ENCODE results near the gene PRR13. TPM values are rescaled to one million over a fixed set of nuclear protein-coding genes. Genes with fewer than 3 reads are reported as not detected.
A peak's percentile ranks its signal among the peaks of the same experiment; 100 is the strongest.

PRR13 gene
- total and polyA plus RNA-seq, 2 of the 13 experiments (the other 11 are each of a cell fraction or from before 2014, with no cell fraction given) = 65.0 to 102 TPM

DNA sequence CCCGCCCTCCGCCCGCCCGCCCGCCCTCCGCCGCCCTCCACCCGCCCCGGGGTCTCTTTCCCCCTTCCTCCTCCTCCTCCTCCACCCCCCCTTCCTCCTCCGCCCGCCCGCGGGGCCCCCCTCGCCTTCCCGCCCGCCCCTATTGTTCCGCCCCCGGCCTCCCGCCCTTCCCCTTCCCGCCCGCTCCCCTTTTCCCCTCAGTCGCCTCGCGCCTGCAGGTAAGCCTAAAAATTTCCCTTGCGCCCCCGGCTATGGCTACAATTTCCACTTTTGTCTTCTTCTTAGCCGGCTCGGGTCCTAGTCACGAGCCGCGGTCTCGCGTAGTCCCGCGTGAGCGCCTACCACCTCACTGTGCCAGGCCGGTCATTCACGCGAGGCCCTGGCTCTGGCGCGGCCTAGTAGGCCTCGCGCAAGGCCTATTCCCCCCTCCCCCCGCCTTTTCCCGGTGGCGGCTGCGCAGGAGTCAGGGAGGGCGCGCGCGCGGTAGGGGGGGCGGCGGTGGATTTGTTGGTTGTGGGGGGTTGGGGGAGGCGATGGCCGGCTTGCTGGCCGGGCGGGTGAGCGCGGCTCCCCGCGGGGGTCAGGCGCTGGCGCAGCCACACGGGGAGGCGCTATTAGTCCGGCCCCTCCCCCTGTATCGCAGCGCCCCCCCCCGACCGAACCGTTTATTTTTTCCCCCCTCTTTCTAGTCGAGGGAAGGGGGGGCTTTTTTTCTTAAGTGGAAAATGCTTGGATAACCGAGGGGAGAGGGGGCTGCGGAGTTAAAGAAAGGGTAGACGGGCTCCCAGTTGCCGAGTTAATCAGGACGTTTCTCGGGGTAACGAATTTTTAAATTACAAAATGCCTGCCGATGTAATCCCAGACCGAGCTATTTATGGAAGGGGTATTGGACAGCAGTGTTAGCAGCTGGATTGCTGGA is 10.9 kb downstream of the PRR13 start (continued):
- TF ChIP-seq, protein P1, sequence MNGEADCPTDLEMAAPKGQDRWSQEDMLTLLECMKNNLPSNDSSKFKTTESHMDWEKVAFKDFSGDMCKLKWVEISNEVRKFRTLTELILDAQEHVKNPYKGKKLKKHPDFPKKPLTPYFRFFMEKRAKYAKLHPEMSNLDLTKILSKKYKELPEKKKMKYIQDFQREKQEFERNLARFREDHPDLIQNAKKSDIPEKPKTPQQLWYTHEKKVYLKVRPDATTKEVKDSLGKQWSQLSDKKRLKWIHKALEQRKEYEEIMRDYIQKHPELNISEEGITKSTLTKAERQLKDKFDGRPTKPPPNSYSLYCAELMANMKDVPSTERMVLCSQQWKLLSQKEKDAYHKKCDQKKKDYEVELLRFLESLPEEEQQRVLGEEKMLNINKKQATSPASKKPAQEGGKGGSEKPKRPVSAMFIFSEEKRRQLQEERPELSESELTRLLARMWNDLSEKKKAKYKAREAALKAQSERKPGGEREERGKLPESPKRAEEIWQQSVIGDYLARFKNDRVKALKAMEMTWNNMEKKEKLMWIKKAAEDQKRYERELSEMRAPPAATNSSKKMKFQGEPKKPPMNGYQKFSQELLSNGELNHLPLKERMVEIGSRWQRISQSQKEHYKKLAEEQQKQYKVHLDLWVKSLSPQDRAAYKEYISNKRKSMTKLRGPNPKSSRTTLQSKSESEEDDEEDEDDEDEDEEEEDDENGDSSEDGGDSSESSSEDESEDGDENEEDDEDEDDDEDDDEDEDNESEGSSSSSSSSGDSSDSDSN (CRISPR knock-in tag; IDR thresholded peaks at IDR 0.05) = peak; percentile 100
- TF ChIP-seq ADNP (CRISPR knock-in tag; IDR thresholded peaks at IDR 0.05) = no peak
- TF ChIP-seq SMARCC2 (IDR thresholded peaks at IDR 0.05) = no peak
- no peak for TF ChIP-seq ZNF121 (CRISPR knock-in tag; IDR thresholded peaks at IDR 0.05)
- TF ChIP-seq BCL6 (CRISPR knock-in tag; IDR thresholded peaks at IDR 0.05) = peak; percentile 53
- TF ChIP-seq HNF4A (CRISPR knock-in tag; IDR thresholded peaks at IDR 0.05) = 0 out of 2 replicates have a peak, but pooled peaks have one; percentile 15
- no peak for TF ChIP-seq CHCHD3 (CRISPR knock-in tag; IDR thresholded peaks at IDR 0.05)
- peak; percentile 28; the same call in 1 of the 2 replicates for TF ChIP-seq ATF7-NPFF (CRISPR knock-in tag; IDR thresholded peaks at IDR 0.05; ENCODE audit: low read depth)
- no peak for TF ChIP-seq ZNF138 (CRISPR knock-in tag; IDR thresholded peaks at IDR 0.05; ENCODE audit: low read depth)
- peak; percentile 66; the same call in 1 of the 2 replicates for TF ChIP-seq ZNF891 (CRISPR knock-in tag; IDR thresholded peaks at IDR 0.05)
- TF ChIP-seq ZMYM4 (CRISPR knock-in tag; IDR thresholded peaks at IDR 0.05) = no peak; the same call in 1 of the 2 replicates
- TF ChIP-seq SMAD3 (CRISPR knock-in tag; IDR thresholded peaks at IDR 0.05) = no peak
- TF ChIP-seq, protein P2, sequence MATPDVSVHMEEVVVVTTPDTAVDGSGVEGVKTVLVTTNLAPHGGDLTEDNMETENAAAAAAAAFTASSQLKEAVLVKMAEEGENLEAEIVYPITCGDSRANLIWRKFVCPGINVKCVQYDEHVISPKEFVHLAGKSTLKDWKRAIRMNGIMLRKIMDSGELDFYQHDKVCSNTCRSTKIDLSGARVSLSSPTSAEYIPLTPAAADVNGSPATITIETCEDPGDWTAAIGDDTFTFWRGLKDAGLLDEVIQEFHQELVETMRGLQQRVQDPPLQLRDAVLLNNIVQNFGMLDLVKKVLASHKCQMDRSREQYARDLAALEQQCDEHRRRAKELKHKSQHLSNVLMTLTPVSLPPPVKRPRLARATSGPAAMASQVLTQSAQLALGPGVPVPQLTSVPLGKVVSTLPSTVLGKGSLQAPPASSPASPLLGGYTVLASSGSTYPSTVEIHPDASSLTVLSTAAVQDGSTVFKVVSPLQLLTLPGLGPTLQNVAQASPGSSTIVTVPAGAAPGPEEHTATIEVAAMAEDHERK (CRISPR knock-in tag; IDR thresholded peaks at IDR 0.05; ENCODE audit: low read depth) = no peak
- TF ChIP-seq, protein P3, sequence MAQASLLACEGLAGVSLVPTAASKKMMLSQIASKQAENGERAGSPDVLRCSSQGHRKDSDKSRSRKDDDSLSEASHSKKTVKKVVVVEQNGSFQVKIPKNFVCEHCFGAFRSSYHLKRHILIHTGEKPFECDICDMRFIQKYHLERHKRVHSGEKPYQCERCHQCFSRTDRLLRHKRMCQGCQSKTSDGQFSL (CRISPR knock-in tag; IDR thresholded peaks at IDR 0.05) = peak; percentile 80
- TF ChIP-seq, protein P4, sequence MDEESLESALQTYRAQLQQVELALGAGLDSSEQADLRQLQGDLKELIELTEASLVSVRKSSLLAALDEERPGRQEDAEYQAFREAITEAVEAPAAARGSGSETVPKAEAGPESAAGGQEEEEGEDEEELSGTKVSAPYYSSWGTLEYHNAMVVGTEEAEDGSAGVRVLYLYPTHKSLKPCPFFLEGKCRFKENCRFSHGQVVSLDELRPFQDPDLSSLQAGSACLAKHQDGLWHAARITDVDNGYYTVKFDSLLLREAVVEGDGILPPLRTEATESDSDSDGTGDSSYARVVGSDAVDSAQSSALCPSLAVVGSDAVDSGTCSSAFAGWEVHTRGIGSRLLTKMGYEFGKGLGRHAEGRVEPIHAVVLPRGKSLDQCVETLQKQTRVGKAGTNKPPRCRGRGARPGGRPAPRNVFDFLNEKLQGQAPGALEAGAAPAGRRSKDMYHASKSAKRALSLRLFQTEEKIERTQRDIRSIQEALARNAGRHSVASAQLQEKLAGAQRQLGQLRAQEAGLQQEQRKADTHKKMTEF (CRISPR knock-in tag; IDR thresholded peaks at IDR 0.05) = no peak
- TF ChIP-seq SNRNP70 (IDR thresholded peaks at IDR 0.05; ENCODE audit: low read depth, low read length) = no peak
- 0 out of 2 replicates have a peak, but pooled peaks have one; percentile 51 for TF ChIP-seq XBP1 (CRISPR knock-in tag; IDR thresholded peaks at IDR 0.05)
- no peak for TF ChIP-seq SMAD9 (CRISPR knock-in tag; IDR thresholded peaks at IDR 0.05)
- no peak for TF ChIP-seq RFXANK (CRISPR knock-in tag; IDR thresholded peaks at IDR 0.05)
- TF ChIP-seq ZSCAN25 (CRISPR knock-in tag; IDR thresholded peaks at IDR 0.05) = 0 out of 2 replicates have a peak, but pooled peaks have one; percentile 29
- no peak for TF ChIP-seq ZNF572 (CRISPR knock-in tag; IDR thresholded peaks at IDR 0.05)
- TF ChIP-seq, protein P5, sequence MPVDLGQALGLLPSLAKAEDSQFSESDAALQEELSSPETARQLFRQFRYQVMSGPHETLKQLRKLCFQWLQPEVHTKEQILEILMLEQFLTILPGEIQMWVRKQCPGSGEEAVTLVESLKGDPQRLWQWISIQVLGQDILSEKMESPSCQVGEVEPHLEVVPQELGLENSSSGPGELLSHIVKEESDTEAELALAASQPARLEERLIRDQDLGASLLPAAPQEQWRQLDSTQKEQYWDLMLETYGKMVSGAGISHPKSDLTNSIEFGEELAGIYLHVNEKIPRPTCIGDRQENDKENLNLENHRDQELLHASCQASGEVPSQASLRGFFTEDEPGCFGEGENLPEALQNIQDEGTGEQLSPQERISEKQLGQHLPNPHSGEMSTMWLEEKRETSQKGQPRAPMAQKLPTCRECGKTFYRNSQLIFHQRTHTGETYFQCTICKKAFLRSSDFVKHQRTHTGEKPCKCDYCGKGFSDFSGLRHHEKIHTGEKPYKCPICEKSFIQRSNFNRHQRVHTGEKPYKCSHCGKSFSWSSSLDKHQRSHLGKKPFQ (CRISPR knock-in tag; IDR thresholded peaks at IDR 0.05; ENCODE audit: insufficient replicate concordance) = peak; percentile 63
- TF ChIP-seq ZNF616 (CRISPR knock-in tag; IDR thresholded peaks at IDR 0.05; ENCODE audit: low read depth) = 0 out of 2 replicates have a peak, but pooled peaks have one; percentile 27

All from HepG2 (cell line).